Fibroblast of mammary gland (primary cell): ENCODE measurements around the gene PROK2.

Source experiments
- DNase-seq: peaks from one replicate; pipeline ENCODE4 v3.0.0-alpha.2; 2010; ENCODE audit warnings: low read depth
- H3K4me3 ChIP-seq: 2 replicates; pipeline ENCODE4 v1.5.1; 2011; ENCODE audit warnings: low read depth, mild to moderate bottlenecking, low read length, moderate library complexity; ENCODE audit not compliant: control insufficient read depth
- CTCF ChIP-seq: conservative IDR thresholded peaks from 2 replicates; pipeline ENCODE4 v1.5.1; 2011; ENCODE audit warnings: low read depth, low read length, inconsistent platforms; ENCODE audit not compliant: control insufficient read depth, insufficient read depth

The PROK2 gene, protein sequence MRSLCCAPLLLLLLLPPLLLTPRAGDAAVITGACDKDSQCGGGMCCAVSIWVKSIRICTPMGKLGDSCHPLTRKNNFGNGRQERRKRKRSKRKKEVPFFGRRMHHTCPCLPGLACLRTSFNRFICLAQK

DNA sequence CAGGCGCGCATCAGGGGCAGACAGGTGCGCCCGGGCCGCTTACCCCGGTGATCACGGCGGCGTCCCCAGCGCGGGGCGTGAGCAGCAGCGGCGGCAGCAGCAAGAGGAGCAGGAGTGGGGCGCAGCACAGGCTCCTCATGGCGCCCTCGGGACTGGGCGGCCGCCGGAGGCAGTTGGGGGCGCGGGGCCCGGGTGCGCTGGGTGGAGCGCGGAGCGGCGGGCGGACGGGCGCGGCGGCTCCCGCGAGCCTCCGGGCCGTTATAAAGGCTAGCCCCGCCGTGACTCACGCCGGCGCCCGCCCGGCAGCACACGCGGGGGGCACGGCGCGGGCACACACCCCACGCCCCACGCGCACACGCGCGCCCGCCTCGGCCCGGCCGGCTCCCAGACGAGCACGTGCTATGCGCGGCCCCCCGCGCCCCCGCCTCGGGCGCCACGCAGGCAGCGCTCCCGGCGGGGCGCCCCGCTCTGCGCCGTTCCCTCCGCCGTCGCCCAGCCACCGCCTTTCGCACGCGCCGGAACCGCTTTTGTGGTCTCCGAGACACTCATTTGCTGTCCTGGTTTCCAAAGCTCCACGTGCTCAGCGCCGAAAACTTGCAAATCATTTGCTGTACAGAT lies at the start of gene PROK2:
PROK2 (minus strand) TSS at position 235 of the 618 bp plus-strand sequence; CDS start at position 139, 96 bp downstream.
- DNase-seq = peak; percentile 1
- H3K4me3 ChIP-seq = no peak within 1 kb of the TSS
- TF ChIP-seq CTCF = no peak

DNA sequence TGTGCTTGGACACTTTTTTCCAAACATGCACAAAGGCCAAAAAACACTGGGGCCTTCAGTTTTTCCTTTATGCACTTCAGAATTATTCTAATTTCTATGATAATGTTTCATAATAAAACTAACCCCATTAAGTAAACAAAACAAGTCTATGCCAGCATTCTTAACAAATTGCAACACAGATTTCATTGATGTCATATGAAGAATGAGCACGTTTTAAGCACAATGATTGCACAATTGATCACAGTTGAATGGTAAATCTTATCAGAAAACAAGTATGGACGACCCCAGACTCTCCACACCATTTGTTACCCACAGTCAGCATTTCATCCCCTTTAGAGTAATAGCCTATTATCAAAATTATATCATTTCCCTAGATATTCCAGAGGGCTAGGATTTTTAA lies 46.7 kb upstream of the PROK2 start:
- peak; percentile 31 for DNase-seq
- TF ChIP-seq CTCF = no peak

DNA sequence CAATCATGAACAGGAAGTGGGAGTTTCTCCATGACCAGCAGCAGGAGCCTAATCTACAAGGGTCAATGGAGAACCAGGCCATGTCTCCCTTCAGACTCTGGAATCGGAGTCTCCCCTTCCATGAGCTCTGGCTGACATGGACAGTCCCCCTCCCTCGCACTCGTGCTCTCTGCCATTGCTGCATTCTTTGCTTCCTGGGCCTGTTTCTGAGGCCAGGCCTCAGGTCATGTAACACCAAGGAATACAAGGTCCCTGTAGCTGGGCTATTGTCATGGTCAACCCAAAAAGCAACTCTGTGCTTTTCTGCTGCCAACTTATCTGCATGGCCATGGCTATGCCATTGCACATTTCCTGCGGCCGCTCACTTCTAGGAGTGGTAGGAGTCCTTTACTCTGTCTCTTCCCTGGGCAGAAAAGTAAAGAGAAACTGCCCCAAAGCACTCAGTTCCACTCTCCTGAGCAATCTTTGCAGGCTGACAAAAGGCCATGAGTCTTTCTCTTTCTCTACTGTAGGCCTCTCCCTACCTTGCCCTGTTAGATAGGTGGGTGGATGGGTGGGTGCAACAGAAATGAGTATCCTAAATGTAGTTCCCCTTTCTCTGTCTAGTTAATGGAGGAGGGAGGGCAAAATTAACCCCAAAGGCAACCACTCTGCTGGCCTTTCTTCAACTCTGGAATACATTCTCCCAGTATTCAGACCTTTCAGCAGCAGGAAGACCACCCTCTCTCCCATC lies 40.8 kb upstream of the PROK2 start:
- no peak overlapping the region for H3K4me3 ChIP-seq
- no peak for DNase-seq
- no peak for TF ChIP-seq CTCF

More for the DNA sequence above, 46.7 kb upstream of the PROK2 start:
- no peak overlapping the region for H3K4me3 ChIP-seq

GRCh38 chr3:71821116-71821515 lies 36.2 kb upstream of the PROK2 start:
- TF ChIP-seq CTCF = no peak
- no peak overlapping the region for H3K4me3 ChIP-seq
- no peak for DNase-seq

DNA sequence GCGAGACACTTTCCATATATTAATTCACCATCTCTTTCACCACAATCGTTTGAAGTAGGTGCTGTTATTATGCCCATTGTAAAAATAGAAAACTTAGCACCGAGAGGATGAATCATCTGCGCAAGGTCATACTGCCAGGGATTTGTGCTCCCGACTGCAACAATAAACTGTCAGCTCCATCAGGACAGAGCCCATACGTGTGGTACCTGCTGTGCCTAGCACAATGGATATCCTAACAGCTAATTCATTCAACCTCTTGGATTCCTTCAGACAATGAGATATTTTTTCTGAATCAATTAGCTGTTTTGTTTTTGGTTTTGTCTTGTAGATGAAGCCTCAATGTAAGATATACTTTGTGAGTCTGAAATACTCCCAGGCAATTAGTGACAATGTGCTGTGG lies 32.3 kb upstream of the PROK2 start:
- no peak overlapping the region for H3K4me3 ChIP-seq
- TF ChIP-seq CTCF = no peak
- DNase-seq = no peak

DNA sequence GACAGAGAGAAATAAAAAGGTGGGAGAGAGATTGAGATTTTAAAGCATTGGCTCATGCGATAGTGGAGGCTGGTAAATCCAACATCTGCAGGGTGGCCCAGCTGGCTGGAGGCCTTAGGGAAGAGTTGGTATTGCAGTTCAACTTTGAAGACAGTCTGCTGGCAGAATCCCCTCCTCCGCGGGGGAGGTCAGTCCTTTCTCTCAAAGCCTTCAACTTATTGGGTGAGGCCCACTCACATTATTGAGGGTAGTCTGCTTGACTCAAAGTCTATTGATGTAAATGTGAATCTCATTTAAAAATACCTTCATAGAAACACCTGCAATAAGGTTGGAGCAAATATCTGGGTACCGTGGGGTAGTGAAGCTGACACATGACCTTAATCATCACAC lies 31.8 kb upstream of the PROK2 start:
- TF ChIP-seq CTCF = no peak
- no peak for DNase-seq

More for the DNA sequence above, 31.8 kb upstream of the PROK2 start:
- no peak overlapping the region for H3K4me3 ChIP-seq
